Left ventricle myocardium inferior (tissue), 1 donor: Measurements from ENCODE around the gene NTNG1. TPM values are rescaled to one million over a fixed set of nuclear protein-coding genes. Genes with fewer than 3 reads are reported as not detected.
"Not testable (repeated sequence)": the region's sequence is repeated elsewhere in the genome, so short reads cannot be mapped to it uniquely, and the experiment has no call there.

Experiments used
- DNase-seq: peaks from one replicate; pipeline ENCODE4 v3.0.0-alpha.2; 2020
- H3K27ac ChIP-seq: fragments of 200-600 bp; replicated peaks from 2 replicates; pipeline ENCODE4 v1.8.0; 2021
- H3K27me3 ChIP-seq: fragments of 200-600 bp; 2 replicates; pipeline ENCODE4 v1.8.0; 2021; ENCODE audit warnings: low read depth
- H3K36me3 ChIP-seq: fragments of 200-600 bp; 2 replicates; pipeline ENCODE4 v1.8.0; 2021
- H3K4me1 ChIP-seq: fragments of 200-600 bp; 2 replicates; pipeline ENCODE4 v1.8.0; 2021
- H3K4me3 ChIP-seq: fragments of 200-600 bp; 2 replicates; pipeline ENCODE4 v1.8.0; 2021; ENCODE audit warnings: mild to moderate bottlenecking, moderate library complexity
- H3K9me3 ChIP-seq: fragments of 200-600 bp; replicated peaks from 2 replicates; pipeline ENCODE4 v1.8.0; 2021
- CTCF ChIP-seq: fragments of 200-600 bp; IDR thresholded peaks from 2 replicates; pipeline ENCODE4 v1.8.0; 2021; ENCODE audit warnings: antibody characterized with exemption, mild to moderate bottlenecking, borderline replicate concordance
- intact Hi-C: fragments of 100-400 bp; cut with micrococcal nuclease; formaldehyde crosslinking; loops from one replicate; pipeline ENCODE4 v1.11.0; 2022
- long read RNA-seq: library from polyadenylated mRNA; unstranded; transcript quantifications from one replicate; pipeline ENCODE4 v2.0.0, GENCODE V29; 2021
- total RNA-seq: library from RNA; stranded (reverse); fragmentation: NEBNext Ultra II Directional; extraction: Animal tissue kit (Norgen Biotek cat#: 25700); gene quantifications from one replicate; pipeline ENCODE4 v1.2.1, GENCODE V29; 2021
- donor health status: DM: no; HTN: yes; CAD: no; lungs with severe emphysema.

The NTNG1 gene
- 0.30 TPM for total RNA-seq
- long read RNA-seq = 0 reads

- Histone ChIP-seq H3K4me1 (peaks cover 27% of the 10 kb centered on the region), H3K36me3 (no peaks in the 10 kb centered on the region), H3K4me3 (peak within 1 kb of the TSS; percentile 64), H3K27ac (no peak within 1 kb of the TSS), H3K9me3 (no peaks in the 10 kb centered on the region), H3K27me3 (peaks cover 93% of the 10 kb centered on the region)
- no peak for DNase-seq
- TF ChIP-seq CTCF = no peak
- intact Hi-C loops = no loop called here
Observed at GRCh38 chr1:107140703-107141490, at the start of gene NTNG1. TSS of gene NTNG1 (plus strand) at chr1:107141039.

- TF ChIP-seq CTCF = no peak
- Histone ChIP-seq H3K9me3 (peaks cover 4% of the 10 kb centered on the region), H3K36me3 (no peaks in the 10 kb centered on the region), H3K4me1 (no peaks in the 10 kb centered on the region), H3K27me3 (no peaks in the 10 kb centered on the region), H3K4me3 (no peak overlapping the region), H3K27ac (no peak overlapping the region)
- intact Hi-C loops = no loop called here
- DNase-seq = no peak
Observed at GRCh38 chr1:107091418-107091817, 49.4 kb upstream of the NTNG1 start.

- H3K27ac ChIP-seq, H3K4me3 ChIP-seq, DNase-seq, H3K9me3 ChIP-seq, H3K4me1 ChIP-seq, H3K36me3 ChIP-seq, H3K27me3 ChIP-seq, intact Hi-C loops: not testable (repeated sequence)
Observed at GRCh38 chr1:107093395-107093794, 47.4 kb upstream of the NTNG1 start.

- no peaks in the 10 kb centered on the region for H3K9me3 ChIP-seq
- H3K4me3 ChIP-seq = no peak overlapping the region
- H3K4me1 ChIP-seq = no peaks in the 10 kb centered on the region
- H3K27ac ChIP-seq = no peak overlapping the region
- no peak for DNase-seq
- intact Hi-C loops = no loop called here
- no peaks in the 10 kb centered on the region for H3K36me3 ChIP-seq
- no peaks in the 10 kb centered on the region for H3K27me3 ChIP-seq
- TF ChIP-seq CTCF = no peak
Observed at GRCh38 chr1:107095647-107096046, 45.2 kb upstream of the NTNG1 start.

GRCh38 chr1:107096690-107097089 is 44.1 kb upstream of the NTNG1 start:
- Histone ChIP-seq H3K27me3 (no peaks in the 10 kb centered on the region), H3K27ac (no peak overlapping the region), H3K36me3 (no peaks in the 10 kb centered on the region), H3K4me1 (no peaks in the 10 kb centered on the region), H3K9me3 (no peaks in the 10 kb centered on the region), H3K4me3 (no peak overlapping the region)
- DNase-seq = no peak
- intact Hi-C loops = no loop called here
- TF ChIP-seq CTCF = no peak

GRCh38 chr1:107098961-107099360 is 41.9 kb upstream of the NTNG1 start:
- H3K9me3 ChIP-seq = no peaks in the 10 kb centered on the region
- no peak overlapping the region for H3K27ac ChIP-seq
- H3K4me3 ChIP-seq = no peak overlapping the region
- no peak for DNase-seq
- intact Hi-C loops = no loop called here
- no peaks in the 10 kb centered on the region for H3K36me3 ChIP-seq
- no peak for TF ChIP-seq CTCF
- no peaks in the 10 kb centered on the region for H3K27me3 ChIP-seq
- no peaks in the 10 kb centered on the region for H3K4me1 ChIP-seq
